Cardiac fibroblast (primary cell): Measurements from ENCODE around the gene CACNA2D3.

ENCODE experiments used
- DNase-seq, 2 donors: peaks; one replicate each; pipeline versions ENCODE4 v3.0.0 to v3.0.0-alpha.2; 2010; ENCODE audit warnings: low read depth in 2 of 2
- H3K4me3 ChIP-seq, 2 donors: replicated peaks in 1 of 2; 1 replicate in 1 of 2; 2 replicates in 1 of 2; pipeline ENCODE4 v1.5.1; 2011; ENCODE audit warnings: low read depth in 2 of 2, low read length in 2 of 2, mild to moderate bottlenecking in 2 of 2, moderate library complexity in 1 of 2
- CTCF ChIP-seq: IDR thresholded peaks from one replicate; pipeline ENCODE4 v1.5.1; 2011; ENCODE audit warnings: low read depth, mild to moderate bottlenecking, low read length, inconsistent platforms

Gene CACNA2D3

GRCh38 chr3:54476891-54477290, 354.5 kb downstream of the CACNA2D3 start:
- no peak for TF ChIP-seq CTCF
- no peak overlapping the region for H3K4me3 ChIP-seq
- DNase-seq, result no peak

- H3K4me3 ChIP-seq, result no peak overlapping the region
- TF ChIP-seq CTCF, result no peak
- DNase-seq, result no peak
These were observed 359.4 kb downstream of the CACNA2D3 start for GRCh38 chr3:54481606-54482365.

GRCh38 chr3:54484334-54484733, 362.0 kb downstream of the CACNA2D3 start:
- DNase-seq, result no peak
- H3K4me3 ChIP-seq, result no peak overlapping the region
- no peak for TF ChIP-seq CTCF

GRCh38 chr3:54486317-54486716, 364.0 kb downstream of the CACNA2D3 start:
- DNase-seq, result no peak
- H3K4me3 ChIP-seq, result no peak overlapping the region
- no peak for TF ChIP-seq CTCF

GRCh38 chr3:54488297-54488696, 365.9 kb downstream of the CACNA2D3 start:
- no peak for DNase-seq
- H3K4me3 ChIP-seq, result no peak overlapping the region
- no peak for TF ChIP-seq CTCF

- no peak for TF ChIP-seq CTCF
- DNase-seq, result no peak
- no peak overlapping the region for H3K4me3 ChIP-seq
These were observed 371.9 kb downstream of the CACNA2D3 start for GRCh38 chr3:54494209-54494608.

GRCh38 chr3:54506603-54507002, 384.3 kb downstream of the CACNA2D3 start:
- DNase-seq, result no peak
- H3K4me3 ChIP-seq, result no peak overlapping the region
- no peak for TF ChIP-seq CTCF
